VCaP (cell line): ENCODE results near the gene ACSBG1.

Experiments
- H3K27ac ChIP-seq: fragments of 450-650 bp; 2 replicates; pipeline ENCODE4 v1.5.1; 2017
- TF ChIP-seq, protein P1 (sequence below): fragments of 450-650 bp; conservative IDR thresholded peaks from 2 replicates; pipeline ENCODE4 v1.5.1; 2017; ENCODE audit warnings: mild to moderate bottlenecking, moderate library complexity

Gene ACSBG1

DNA sequence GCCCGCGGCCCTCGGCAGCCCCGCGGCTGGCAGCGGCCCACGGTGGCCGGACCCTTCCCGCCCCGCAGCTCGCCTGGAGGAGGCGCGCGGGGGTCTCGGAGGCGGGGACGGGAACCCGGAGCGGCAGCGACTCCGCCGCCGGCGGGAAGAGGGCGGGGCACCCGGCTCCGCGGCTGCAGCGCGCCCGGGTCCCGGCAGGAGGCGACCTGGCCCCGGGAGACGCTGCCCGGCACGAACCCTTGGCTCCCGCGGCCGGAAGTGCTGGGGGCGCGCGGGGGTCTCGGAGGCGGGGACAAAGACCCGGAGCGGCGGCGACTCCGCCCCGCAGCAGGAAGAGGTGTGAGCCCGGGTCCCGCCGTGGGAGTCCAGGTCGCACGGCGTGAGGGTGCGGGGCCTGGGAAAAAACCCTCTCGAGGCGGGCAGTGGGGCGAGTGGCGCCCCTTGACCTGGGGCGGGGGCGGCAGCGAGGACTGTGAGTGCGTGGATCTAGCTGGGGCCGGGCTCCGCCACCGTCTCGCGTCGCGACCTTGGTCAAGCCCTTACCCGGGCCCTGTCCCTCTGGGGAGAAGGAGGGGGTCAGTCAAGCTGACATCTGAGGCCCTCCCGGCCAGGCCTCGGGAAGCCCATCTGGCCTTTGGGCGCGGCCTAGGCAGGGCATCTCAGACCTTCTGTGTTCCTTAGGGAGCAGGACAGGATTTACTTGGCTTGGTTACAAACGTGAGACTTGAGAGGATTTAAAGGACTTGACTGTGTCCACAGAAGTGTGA lies 102.9 kb downstream of the ACSBG1 start, which contains the start of gene CIB2:
CIB2 (minus strand) TSS at position 151 of the 767 bp plus-strand sequence. CDS start 230 bp downstream, outside the sequence.
- peak within 1 kb of the TSS; percentile 82 for H3K27ac ChIP-seq
- TF ChIP-seq, protein P1, sequence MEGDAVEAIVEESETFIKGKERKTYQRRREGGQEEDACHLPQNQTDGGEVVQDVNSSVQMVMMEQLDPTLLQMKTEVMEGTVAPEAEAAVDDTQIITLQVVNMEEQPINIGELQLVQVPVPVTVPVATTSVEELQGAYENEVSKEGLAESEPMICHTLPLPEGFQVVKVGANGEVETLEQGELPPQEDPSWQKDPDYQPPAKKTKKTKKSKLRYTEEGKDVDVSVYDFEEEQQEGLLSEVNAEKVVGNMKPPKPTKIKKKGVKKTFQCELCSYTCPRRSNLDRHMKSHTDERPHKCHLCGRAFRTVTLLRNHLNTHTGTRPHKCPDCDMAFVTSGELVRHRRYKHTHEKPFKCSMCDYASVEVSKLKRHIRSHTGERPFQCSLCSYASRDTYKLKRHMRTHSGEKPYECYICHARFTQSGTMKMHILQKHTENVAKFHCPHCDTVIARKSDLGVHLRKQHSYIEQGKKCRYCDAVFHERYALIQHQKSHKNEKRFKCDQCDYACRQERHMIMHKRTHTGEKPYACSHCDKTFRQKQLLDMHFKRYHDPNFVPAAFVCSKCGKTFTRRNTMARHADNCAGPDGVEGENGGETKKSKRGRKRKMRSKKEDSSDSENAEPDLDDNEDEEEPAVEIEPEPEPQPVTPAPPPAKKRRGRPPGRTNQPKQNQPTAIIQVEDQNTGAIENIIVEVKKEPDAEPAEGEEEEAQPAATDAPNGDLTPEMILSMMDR: peak; percentile 96

DNA sequence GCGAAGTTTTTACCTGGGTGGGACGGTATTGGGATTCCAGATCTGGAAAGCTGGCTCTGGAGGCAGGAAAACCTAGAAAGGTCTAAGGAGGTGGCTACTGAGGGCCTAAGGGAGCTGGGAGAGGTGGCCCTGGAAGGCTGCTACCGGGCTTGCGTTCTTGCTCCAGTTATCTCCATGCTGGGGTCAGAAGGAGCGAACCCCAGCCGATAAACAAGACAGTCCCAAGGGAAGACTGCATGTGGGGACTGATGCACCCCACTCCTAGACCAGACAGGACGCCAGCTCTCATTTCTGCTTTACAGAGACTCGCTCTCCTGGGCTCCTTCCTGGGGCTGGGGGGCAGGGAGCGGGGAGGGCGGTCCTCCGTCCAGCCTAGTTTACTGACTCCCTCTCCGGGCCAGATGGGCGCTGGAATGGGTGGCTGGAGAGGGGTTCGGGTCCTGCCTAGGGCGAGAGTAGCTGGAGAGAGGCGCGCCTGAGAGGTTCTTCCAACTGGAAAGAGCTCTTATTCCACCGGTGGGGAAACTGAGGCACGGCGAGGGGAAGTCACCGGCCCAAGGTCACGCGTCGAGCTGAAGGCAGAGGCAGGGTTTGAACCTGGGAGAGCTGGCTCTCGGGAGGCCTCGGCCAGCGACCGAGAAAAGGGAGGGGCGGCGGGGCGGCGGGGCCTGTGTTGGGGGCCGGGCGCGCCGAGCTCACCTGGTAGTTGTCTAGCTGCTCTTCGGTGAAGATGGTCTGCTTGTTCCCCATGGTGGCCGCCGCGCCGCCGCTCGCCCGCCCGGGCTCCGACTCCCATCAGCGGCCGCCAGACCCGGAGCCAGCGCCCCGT lies 103.7 kb downstream of the ACSBG1 start:
- TF ChIP-seq, protein P1: no peak
- H3K27ac ChIP-seq: peak overlapping the region; percentile 82

DNA sequence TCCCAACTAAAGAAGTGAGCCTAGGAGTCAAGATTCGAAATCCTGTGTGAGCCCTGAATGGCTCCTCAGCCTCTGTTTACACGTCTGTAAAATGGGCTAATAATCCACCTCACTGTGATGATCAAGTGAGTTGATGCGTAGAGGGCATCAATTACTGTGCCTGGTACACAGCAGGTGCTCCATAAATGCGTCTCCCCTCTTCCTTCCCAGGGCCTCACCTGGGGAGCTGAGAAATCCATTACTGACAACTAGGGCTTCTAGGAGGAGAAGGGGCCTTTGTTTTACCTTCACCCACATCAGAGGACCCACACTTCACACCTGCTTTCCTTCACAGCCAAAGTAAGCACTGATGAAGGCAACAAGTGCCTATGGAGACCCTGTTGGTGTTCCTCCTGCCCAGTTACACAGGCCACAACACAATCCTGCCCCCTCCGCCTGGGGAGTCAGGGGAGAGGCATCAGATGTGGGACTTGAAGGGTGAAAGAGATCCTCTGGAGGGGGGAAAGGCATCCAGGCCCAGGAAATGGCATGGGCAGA lies 104.5 kb downstream of the ACSBG1 start:
- TF ChIP-seq, protein P1: no peak
- H3K27ac ChIP-seq: 0 out of 2 replicates have a peak overlapping the region, but pooled peaks have one; percentile 10

DNA sequence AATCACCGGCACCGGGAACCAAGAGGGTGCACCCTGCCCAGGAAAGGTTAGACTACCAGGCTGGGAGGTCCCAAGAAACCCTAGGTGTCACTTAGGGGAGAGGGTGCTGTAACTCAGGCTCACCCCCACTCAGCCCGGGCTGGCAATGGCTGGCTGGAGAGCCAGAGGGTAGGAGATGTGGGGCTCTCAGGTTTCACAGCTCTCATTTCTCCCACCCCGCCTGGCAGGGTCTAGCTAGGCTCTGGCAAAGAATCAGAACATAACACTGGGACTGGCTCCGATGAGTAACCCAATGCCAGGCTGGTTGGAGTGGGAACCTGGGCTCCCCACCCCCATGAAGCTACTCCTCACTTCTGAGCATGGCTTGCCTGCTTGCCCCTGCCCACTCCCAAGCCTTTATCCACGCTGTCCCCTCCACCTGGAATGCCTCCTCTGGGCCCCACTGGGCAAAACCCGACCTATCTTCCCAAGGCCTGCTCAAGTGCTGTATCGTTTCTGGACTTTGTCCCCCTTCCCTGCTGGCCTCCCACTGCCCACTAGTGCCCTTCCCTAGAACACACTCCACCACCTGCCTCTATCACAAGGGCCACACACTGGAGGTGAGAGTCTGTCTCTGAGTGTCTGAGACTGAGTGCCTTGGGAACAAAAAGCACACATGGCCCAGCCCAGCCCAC lies 105.2 kb downstream of the ACSBG1 start:
- peak overlapping the region; percentile 48; the same call in 1 of the 2 replicates for H3K27ac ChIP-seq
- TF ChIP-seq, protein P1: no peak

DNA sequence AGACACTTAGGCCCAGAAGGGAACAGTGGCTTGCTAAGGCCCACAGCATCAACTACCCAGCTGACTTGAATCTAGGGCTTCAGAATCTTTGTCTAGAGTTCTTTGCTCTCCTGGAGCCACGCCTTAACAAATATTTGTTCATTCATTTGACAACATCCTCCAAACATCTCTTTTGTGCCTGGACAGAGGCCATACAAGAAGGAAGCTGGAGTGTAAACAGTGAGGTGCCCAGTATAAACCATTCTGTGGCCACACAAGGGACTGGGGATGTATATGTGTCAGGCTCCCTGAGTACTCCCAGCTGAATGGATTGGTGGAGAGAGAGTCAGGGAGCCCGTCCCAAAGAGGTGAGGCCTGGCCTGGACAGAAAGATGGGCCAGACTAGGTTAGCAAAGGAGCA lies 106.5 kb downstream of the ACSBG1 start:
- TF ChIP-seq, protein P1: no peak
- H3K27ac ChIP-seq: peak overlapping the region; percentile 48

DNA sequence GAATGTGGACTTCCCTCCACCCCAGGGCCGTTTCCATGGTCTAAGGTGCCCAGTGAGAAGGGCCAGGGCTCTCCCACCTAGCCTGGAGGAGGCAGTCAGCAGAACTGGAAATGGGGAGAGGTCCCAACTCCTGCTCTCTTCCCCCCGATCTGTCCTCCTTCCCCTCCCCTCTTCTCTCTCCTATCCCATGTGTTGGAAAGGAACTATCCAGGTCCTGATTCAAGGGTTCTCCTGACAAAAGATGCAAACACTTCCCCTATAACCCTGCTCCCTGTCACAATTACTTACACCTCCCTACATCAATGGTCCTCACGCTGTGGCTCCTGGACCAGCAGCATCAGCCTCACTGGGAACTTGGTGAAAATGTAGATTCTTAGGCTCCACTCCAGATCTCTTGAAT lies 109.1 kb downstream of the ACSBG1 start:
- H3K27ac ChIP-seq: no peak overlapping the region
- TF ChIP-seq, protein P1: no peak

DNA sequence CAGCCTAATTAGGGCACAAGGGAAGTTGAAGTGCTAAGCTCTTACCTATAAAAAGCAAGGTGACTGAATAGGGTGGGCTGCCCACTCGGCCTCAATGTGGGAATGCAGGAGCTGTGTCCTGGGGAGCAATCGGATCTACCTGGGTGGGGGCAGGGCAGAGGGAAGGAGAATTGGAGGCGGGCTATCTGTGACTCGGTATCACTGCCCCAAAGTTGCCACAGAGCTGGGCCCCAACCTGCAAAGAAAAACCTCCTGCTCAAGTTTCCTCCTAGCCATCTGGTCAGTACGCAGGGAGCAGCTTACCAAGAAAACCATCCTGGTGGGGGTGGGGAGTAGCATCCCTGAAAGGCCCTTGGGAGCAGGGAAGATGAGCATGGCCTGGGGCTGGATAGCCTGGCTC lies 113.8 kb downstream of the ACSBG1 start:
- TF ChIP-seq, protein P1: no peak
- H3K27ac ChIP-seq: no peak overlapping the region
